C4-2B (cell line): ENCODE data around the gene NWD2.

Experiments used
- CTCF ChIP-seq: fragments of 450-650 bp; conservative IDR thresholded peaks from 2 replicates; pipeline ENCODE4 v1.5.1; 2017; ENCODE audit warnings: mild to moderate bottlenecking
- ZFX ChIP-seq: fragments of 450-650 bp; IDR thresholded peaks from 2 replicates; pipeline ENCODE4 v1.6.1; 2017

- TF ChIP-seq CTCF: no peak
- TF ChIP-seq ZFX: no peak
These were observed 236.0 kb downstream of the NWD2 start for GRCh38 chr4:37480509-37480908.
